22Rv1 (cell line): ENCODE results near the gene C1orf159.

Experiments
- H3K27ac ChIP-seq: fragments of 450-650 bp; 2 replicates; pipeline ENCODE4 v1.5.1; 2017
- CTCF ChIP-seq: fragments of 450-650 bp; IDR thresholded peaks from 2 replicates; pipeline ENCODE4 v1.5.1; 2017; ENCODE audit warnings: mild to moderate bottlenecking
- ZFX ChIP-seq: fragments of 450-650 bp; IDR thresholded peaks from 2 replicates; pipeline ENCODE4 v1.6.1; 2017; ENCODE audit warnings: antibody characterized with exemption, borderline replicate concordance

C1orf159 gene

GRCh38 chr1:1161078-1161682 lies 45.3 kb upstream of the C1orf159 start:
- TF ChIP-seq ZFX (no peak), CTCF (no peak)
- no peak overlapping the region for H3K27ac ChIP-seq

GRCh38 chr1:1160281-1160930 lies 44.5 kb upstream of the C1orf159 start:
- no peak overlapping the region for H3K27ac ChIP-seq
- TF ChIP-seq ZFX, result no peak
- no peak for TF ChIP-seq CTCF

GRCh38 chr1:1157914-1158710 lies 42.2 kb upstream of the C1orf159 start:
- H3K27ac ChIP-seq, result peak overlapping the region; percentile 52
- TF ChIP-seq ZFX (no peak), CTCF (no peak)

GRCh38 chr1:1157426-1157913 lies 41.6 kb upstream of the C1orf159 start:
- peak overlapping the region; percentile 52 for H3K27ac ChIP-seq
- TF ChIP-seq ZFX (no peak), CTCF (no peak)

- TF ChIP-seq CTCF (no peak), ZFX (no peak)
- no peak overlapping the region for H3K27ac ChIP-seq
These were observed 41.1 kb upstream of the C1orf159 start for GRCh38 chr1:1157033-1157365.

GRCh38 chr1:1156140-1157032 lies 40.5 kb upstream of the C1orf159 start:
- H3K27ac ChIP-seq, result no peak overlapping the region
- TF ChIP-seq CTCF (no peak), ZFX (no peak)
